Neutrophil (primary cell): Measurements from ENCODE around the gene SHANK1.

ENCODE experiments used
- H3K27ac ChIP-seq: fragments of 200-600 bp; sonication (generic); 2 replicates; pipeline ENCODE4 v1.5.1; 2016; ENCODE audit warnings: mild to moderate bottlenecking, moderate library complexity
- H3K27me3 ChIP-seq: fragments of 200-600 bp; sonication (generic); 2 replicates; pipeline ENCODE4 v1.6.0; 2016; ENCODE audit warnings: mild to moderate bottlenecking
- H3K36me3 ChIP-seq: fragments of 200-600 bp; sonication (generic); 2 replicates; pipeline ENCODE4 v1.5.1; 2017
- H3K4me1 ChIP-seq, 2 experiments: fragments of 200-600 bp in 1 of 2; sonication (generic) in 1 of 2; 1 replicate in 1 of 2; 2 replicates in 1 of 2; pipeline versions ENCODE4 v1.5.1 to v1.6.1; 2013 to 2016; ENCODE audit warnings: low read depth in 1 of 2, low read length in 1 of 2, mild to moderate bottlenecking in 1 of 2, moderate library complexity in 1 of 2; ENCODE audit not compliant: control insufficient read depth in 1 of 2, insufficient read depth in 1 of 2
- H3K4me3 ChIP-seq, 2 experiments: fragments of 200-600 bp in 1 of 2; sonication (generic) in 1 of 2; 1 replicate in 1 of 2; 2 replicates in 1 of 2; pipeline ENCODE4 v1.5.1; 2013 to 2016; ENCODE audit warnings: low read depth in 1 of 2, low read length in 1 of 2, mild to moderate bottlenecking in 1 of 2, moderate library complexity in 1 of 2
- H3K9me3 ChIP-seq: fragments of 200-600 bp; sonication (generic); 2 replicates; pipeline ENCODE4 v1.5.1; 2016
- TF ChIP-seq, protein P1 (sequence below): fragments of 200-600 bp; sonication (generic); IDR thresholded peaks from 2 replicates; pipeline ENCODE4 v1.5.1; 2016; ENCODE audit warnings: antibody characterized with exemption

SHANK1 gene

DNA sequence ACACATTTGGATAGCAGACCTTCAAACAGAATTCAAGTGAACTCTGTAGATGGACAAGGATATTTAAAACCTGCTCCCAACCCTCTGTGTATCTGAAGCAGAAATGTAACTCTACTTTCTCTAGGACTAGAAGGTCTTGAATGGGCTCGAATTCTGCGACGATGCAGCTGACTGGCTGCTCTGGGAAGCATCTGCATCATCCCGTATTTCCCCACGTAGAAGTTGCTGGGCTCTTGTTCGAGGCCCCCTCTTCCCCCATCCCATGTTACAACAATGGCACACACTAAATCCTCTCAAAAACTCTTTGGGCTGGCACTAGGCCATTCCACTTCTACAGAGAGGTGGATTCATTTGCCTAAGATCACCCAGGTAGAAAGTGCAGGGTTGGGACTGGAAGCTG, 55.4 kb downstream of the SHANK1 start:
- Histone ChIP-seq H3K27me3 (peaks cover 97% of the 10 kb centered on the region), H3K4me3 (no peak overlapping the region), H3K9me3 (no peaks in the 10 kb centered on the region), H3K27ac (no peak overlapping the region), H3K36me3 (no peaks in the 10 kb centered on the region), H3K4me1 (peaks cover 0 to under 1% of the 10 kb centered on the region in 2 experiments)
- TF ChIP-seq, protein P1, sequence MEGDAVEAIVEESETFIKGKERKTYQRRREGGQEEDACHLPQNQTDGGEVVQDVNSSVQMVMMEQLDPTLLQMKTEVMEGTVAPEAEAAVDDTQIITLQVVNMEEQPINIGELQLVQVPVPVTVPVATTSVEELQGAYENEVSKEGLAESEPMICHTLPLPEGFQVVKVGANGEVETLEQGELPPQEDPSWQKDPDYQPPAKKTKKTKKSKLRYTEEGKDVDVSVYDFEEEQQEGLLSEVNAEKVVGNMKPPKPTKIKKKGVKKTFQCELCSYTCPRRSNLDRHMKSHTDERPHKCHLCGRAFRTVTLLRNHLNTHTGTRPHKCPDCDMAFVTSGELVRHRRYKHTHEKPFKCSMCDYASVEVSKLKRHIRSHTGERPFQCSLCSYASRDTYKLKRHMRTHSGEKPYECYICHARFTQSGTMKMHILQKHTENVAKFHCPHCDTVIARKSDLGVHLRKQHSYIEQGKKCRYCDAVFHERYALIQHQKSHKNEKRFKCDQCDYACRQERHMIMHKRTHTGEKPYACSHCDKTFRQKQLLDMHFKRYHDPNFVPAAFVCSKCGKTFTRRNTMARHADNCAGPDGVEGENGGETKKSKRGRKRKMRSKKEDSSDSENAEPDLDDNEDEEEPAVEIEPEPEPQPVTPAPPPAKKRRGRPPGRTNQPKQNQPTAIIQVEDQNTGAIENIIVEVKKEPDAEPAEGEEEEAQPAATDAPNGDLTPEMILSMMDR: no peak

DNA sequence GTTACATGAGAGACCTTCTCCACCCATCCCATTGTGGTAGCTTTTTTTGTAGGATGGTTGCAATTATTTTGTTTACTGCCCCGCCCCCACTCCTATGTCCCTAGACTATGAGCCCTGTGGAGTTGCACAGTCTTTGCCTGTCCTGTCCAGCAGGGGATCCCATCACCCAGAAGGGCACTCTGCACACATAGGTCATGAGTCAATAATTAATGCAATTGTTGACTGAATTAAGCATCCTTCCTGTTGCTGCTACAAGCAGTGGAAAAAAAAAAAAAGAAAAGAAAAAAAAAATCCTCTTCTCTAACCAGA, 56.2 kb downstream of the SHANK1 start:
- peaks cover under 1% of the 10 kb centered on the region for H3K9me3 ChIP-seq
- H3K27ac ChIP-seq: no peak overlapping the region
- peaks cover 7 to 8% of the 10 kb centered on the region in 2 experiments for H3K4me1 ChIP-seq
- H3K27me3 ChIP-seq: peaks cover 97% of the 10 kb centered on the region
- H3K36me3 ChIP-seq: no peaks in the 10 kb centered on the region
- no peak overlapping the region for H3K4me3 ChIP-seq
- TF ChIP-seq, protein P1: no peak

- peaks cover 7% of the 10 kb centered on the region for H3K9me3 ChIP-seq
- H3K27me3 ChIP-seq: peaks cover 97% of the 10 kb centered on the region
- H3K27ac ChIP-seq: no peak overlapping the region
- H3K4me3 ChIP-seq: no peak overlapping the region
- peaks cover 10 to 13% of the 10 kb centered on the region in 2 experiments for H3K4me1 ChIP-seq
- TF ChIP-seq, protein P1: no peak
- H3K36me3 ChIP-seq: no peaks in the 10 kb centered on the region
These were observed 56.7 kb downstream of the SHANK1 start for GRCh38 chr19:50662651-50663481.

DNA sequence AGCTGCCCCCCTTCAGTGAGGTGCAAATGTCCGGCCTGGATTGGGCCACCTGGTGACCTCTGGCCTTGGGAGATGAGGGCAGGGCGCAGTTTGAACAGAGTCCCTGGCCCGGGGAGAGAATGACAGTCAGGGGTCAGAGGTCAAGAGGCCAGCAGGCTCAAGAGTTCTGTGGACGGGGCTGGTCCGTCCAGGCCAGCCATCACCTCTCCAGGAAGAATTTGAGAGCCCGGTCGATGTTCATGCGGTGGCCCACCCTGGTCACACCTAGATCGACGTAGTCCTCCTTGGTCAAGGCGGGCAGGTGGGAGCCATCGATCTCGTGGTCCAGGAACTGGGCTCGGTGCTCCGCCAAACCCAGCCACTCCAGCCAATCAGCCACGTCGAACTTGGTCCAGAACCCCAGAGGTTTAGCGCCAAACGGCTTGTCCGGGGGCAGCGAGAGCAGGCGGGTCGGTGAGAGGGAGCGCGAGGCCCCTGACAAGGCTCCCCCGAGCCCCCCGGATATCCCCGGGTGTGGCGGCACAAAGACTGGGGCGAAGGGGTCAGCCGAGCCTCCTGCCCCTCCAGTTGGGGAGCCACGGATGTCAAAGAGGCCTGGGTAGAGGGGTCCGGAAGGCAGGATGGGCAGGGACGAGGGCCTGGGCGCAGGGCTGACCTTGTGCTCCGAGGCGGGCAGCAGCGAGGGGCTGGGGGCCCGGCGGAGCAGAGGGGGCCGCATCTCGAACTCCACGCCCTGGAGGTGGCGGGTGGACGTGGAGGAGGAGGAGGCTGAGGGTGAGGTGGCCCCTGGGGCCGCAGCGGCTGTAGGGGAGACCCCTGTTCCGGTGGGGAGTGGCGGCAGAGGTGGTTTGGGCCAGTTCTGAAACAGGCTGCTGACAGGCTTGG, 57.6 kb downstream of the SHANK1 start:
- TF ChIP-seq, protein P1: no peak
- Histone ChIP-seq H3K4me3 (no peak overlapping the region), H3K36me3 (no peaks in the 10 kb centered on the region), H3K9me3 (peaks cover 8% of the 10 kb centered on the region), H3K27me3 (peaks cover 97% of the 10 kb centered on the region), H3K27ac (no peak overlapping the region), H3K4me1 (peaks cover 10 to 16% of the 10 kb centered on the region in 2 experiments)

DNA sequence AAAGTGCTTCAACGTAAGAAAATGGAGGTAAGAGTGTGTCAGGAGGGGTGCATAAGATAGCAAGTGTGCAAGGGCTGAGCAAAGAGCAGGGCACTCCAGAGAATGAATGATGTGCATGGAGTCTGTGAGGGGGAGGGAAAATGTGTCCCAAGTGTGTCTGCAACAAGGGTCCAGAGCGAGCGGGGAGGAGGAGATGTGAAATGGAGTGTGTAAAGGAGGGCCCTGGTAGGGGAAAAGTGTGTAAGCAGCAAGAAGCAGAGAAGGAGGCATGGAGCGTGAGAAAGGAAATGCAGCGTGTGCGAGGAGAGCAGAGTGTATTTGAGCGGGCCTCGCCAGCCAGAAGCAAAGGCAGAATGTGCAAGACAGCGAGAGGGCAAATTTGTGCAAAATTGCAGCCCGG, 58.6 kb downstream of the SHANK1 start:
- Histone ChIP-seq H3K27ac (no peak overlapping the region), H3K27me3 (peaks cover 97% of the 10 kb centered on the region), H3K4me1 (peaks cover 10 to 16% of the 10 kb centered on the region in 2 experiments), H3K4me3 (no peak overlapping the region), H3K36me3 (no peaks in the 10 kb centered on the region), H3K9me3 (peaks cover 8% of the 10 kb centered on the region)
- TF ChIP-seq, protein P1: no peak
